GM18858 (cell line): ENCODE data around the gene TRIM67.
"Not testable (repeated sequence)": the region's sequence is repeated elsewhere in the genome, so short reads cannot be mapped to it uniquely, and the experiment has no call there.

Experiments
- ATAC-seq: cut with Tn5 transposase; IDR thresholded peaks from one replicate; pipeline ENCODE4 v1.9.1; 2021; ENCODE audit not compliant: unreplicated experiment

The TRIM67 gene

DNA sequence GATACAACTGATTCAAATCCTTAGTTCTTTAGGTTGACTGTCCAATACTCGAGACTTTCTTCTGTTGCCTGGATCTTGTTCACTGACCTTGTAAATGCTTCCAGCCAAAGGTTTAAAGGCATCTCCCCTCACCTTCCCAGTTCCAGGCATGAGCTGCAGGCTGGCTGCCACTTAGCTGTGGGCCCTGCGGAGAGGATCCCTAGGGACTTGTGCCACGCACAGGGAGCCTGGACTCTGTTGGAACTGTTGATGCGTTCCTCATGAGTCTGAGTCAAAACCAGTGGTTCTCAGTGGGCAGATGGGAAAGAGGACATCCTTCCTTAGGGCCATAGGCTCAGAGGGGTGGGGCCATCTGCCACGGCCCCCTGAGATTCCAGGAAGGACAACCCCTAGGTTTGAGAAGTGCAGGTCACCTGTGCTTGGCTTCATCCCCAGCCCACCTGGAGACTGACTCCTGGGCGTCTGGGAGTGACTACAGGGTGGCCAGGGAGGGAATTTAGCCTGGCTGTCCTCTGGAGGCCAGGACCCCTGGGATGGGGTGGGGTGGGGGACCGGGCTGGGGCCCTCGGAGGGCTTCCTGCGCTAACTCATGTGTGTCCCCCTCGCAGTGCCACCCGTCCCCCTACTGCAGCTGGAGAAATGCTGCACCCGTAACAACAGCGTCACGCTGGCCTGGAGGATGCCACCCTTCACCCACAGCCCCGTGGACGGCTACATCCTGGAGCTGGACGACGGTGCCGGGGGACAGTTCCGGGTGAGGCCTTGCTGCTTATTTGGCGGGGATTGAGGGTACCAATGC lies 41.6 kb downstream of the TRIM67 start:
- ATAC-seq = no peak

DNA sequence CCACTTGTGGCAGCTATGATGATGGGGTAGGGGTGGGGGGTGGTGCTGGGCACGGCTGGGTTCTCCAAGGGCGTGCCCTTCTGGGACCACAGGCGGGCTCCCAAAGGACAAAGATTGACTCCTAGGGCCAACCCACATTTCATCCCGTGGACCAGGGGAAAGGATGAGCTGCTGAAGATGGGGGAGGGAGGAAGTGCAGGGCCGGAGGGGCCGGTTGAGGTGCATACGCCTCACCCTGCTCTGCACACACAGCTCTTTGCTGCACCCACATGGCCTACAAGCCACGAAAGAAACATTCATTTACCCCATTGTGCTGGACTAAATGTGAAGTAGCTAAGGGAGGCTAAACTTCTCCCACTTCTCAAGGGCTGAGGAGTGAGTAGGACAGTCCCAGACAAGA lies 45.0 kb downstream of the TRIM67 start:
- no peak for ATAC-seq

DNA sequence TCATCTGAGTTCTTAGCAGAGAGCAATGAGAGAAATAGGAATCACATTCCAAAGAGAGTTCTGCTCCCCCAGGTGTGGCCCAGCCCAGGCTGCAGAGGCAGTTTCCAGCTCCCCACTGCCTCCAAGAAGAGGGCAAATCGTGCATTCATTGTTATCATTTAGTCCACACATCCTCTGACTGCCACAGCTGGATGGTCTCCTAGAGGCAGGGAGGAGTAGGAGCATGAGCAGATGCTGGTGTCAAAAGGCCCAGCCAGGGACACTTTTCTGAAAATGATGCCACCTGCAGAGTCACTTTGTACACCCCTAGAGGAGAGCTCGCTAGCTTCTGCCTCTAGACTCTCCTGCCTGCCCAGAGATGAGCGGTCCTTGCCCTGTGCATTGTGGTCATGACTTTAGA lies 45.6 kb downstream of the TRIM67 start:
- ATAC-seq = no peak

DNA sequence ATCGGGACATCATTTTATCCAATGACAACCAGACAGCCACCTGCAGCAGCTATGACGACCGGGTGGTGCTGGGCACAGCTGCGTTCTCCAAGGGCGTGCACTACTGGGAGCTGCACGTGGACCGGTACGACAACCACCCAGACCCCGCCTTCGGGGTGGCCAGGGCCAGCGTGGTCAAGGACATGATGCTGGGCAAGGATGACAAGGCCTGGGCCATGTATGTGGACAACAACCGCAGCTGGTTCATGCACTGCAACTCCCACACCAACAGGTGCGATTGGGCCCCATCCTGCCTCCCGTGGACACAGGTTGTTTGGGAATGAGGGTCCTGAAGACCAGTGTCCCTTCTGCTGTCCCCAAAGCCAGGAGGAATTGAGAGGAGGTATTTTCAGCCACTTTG lies 47.1 kb downstream of the TRIM67 start:
- no peak for ATAC-seq

DNA sequence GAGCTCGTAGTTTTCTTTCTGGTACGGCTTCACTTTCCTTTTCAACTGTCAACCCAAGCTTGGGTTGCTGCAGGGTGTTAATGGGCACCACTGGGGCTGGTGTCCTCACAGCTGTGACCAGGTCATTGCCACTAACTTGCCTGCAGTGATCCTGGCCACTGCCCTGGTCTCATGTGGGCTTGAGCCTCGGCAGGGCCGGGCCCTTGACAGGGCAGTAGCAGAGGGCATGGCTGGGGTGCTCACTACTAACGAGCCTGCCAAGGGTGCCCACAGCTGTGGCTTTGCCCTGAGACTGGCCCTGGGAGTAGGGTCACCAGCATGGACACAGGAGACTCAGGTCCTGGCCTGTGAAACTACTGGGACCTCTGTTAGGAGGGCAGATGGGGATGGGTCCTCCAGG lies 47.7 kb downstream of the TRIM67 start:
- ATAC-seq = no peak

DNA sequence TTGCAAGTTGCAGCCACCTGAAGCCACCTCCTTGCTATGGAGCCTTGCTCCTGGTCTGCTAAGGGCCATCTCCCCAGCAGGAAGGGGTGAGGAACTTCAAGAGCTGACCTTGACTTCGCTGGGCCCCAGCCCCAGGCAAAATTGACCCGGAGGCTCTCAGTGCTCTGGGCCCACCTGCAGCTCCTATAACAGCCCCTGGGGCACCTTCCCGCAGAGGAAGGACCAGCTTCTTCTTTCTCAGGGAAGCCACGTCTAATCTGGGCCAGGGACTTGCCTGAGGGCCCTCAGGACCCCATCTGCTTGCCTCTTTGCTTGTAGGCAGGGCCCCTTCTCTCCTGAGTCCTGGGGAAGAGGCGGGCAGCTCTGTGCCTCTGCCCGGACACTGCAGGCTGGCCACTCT lies 48.3 kb downstream of the TRIM67 start:
- no peak for ATAC-seq

DNA sequence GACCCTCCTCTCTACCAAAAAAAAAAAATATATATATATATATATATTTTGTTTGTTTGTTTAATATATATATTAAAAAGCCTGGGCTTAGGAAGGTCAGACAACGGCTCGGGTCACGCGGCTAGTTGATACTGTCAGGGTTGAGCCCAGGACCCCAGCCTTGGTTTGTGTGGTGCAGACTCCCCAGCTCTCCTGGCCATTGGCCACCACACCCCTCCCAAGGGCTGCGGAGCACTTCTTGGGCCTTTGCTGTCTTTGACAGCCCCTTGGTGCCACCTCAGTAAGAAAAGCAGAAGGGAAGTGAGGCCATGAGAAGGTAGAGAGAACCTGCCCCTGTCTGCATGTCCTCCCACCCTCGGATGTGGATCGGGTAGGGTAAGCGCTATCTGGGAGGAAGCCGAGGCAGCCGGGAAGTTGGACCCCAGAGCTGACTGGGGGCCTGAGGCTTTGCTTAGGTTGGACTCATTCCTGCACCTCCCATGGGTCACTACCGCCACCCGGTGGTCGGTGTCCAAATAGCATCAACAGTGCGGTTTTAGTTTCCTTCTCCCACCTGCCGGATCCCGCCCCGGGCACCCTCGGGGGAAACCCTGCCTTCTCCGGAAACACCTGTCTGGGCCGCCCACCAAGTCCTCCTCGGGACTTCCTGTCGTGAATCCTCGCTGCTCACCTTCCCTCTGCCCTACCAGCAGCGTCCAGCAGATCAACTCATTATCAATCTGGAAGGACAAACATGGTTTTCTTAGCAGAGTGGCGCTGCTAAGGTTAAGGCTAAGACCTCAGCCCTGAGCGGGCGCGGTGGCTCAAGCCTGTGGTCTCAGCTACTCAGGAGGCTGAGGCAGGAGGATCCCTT lies 49.4 kb downstream of the TRIM67 start:
- ATAC-seq = peak; percentile 86

DNA sequence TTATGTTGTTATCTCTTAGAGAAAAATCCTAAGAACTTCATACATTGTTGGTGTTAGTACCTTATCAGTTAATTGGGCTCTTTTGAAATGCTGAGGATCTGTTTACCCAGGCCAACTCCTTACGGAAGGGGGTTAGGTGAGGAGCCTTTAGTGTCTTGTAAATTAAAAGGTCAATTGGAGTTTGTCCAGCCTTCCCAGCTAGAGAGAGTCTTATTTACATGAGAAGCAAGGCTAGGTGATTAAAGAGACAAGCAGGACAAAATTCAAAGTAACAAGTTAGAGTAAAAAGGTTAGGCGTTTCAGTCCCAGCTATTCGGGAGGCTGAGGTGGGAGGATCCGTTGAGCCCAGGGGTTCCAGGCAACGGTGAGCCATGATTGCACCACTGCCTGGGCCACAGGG lies 50.4 kb downstream of the TRIM67 start:
- ATAC-seq = not testable (repeated sequence)

DNA sequence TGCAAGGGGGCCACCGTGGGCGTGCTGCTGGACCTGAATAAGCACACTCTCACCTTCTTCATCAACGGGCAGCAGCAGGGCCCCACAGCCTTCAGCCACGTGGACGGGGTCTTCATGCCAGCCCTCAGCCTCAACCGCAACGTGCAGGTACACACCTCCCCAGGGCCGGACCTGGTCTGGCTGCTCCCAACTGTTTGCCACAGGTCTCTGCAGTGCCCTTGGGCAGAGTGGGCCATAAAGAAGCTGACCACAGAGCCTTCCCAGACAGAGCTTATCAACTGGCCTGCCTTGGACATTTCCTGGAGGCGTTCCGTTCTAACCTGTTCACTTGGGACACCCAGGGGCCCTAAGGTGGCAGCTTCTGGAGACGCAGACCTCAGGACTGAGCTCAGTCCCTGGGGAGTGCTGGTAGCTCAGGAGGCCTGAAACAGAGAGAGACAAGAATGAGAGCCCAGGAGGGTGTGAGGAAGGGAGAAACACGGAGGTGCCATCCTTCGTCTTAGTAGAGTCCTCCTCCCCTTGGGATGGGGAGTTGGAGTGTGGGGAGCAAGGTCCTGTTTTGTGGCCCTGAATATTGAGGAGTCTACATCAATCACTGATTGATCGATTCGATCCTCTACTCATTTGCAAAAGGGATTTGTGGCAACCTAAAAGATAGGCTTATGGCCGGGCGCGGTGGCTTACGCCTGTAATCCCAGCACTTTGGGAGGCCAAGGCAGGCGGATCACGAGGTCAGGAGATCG lies 52.1 kb downstream of the TRIM67 start:
- ATAC-seq = no peak

DNA sequence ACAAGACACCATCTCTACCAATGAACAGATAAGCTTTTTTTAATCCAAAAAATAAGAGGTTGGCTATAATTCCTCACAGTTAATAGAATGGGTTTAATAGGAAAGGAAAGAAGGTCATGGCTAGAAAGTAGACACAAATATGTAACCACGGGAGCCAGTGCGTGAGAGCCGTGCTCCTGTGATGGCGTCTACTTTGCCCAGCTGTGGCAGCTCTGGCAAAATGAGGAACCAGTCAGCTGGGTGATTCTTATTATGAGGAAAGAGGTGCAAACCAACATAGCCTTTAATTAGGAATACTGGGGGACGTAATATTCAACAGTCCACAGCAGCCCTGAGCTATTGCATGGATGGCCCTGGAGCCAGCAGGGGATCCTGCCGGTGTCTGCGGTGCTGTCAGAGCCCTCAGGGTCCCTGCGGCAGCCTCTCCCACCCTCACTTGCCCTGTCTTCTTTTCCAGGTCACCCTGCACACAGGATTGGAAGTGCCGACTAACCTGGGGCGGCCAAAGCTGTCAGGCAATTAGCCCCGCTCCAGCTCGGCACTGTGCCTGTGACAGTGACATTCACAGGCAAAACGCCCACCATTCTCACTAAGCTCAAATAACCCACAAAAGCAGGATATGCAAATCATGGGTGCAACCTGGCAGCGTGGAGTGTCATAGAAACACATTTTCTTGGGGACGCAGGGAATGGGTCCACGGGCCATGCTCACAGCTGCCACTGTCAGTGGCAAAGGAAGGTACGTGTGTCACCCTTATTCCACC lies 53.2 kb downstream of the TRIM67 start:
- ATAC-seq = no peak

DNA sequence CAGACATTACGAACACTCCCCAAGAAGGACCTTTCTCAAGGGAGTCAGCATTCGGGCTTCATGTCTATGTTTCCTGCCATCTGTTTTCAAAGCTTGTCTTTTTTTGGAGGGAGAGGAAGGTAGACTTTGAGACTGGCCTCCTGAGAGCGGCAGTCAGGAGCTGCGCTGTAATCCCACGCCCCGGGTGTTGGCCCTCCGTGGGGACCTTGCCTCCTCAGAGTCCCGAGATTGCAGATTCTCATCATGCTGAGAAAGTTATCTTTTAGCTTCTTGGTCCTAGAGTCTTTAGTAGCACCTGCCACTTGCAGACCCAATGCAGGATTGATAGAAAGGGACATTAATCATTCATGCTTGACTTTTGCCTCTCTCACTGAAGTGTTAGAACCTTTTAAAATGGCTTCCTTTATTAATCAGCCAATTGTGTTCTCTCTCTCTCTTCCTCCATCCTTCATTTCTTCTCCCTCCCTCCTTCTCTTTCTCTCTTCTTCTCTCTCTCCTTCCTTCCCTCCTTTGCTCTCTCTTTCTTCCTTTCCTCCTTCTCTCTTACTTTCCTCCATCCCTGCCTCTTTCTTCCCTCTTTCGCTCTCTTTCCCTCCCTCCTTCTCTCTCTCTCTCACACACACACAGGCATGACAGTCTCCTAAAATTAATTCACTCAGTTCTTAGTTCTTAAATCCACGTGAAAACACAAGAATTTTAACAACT lies 54.0 kb downstream of the TRIM67 start:
- ATAC-seq = no peak

DNA sequence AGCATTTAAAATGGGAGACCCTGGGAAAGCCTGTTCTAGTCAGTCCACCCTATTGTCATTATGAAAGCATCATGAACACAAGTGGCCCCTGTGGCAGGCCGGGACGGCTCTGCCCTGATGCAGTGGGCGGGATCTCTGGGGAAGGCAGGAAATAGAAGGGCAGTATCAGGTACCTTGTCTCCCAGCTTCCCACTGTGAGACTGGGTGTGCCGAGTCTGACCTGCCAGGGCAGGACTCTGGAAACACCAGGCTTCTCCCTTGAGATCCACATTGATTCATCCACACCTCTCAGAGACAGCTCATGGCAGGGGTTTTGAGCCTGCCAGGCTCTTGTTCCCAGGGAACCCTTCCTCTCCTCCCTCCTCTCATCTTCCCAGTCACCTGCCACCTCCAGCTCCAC lies 54.6 kb downstream of the TRIM67 start:
- no peak for ATAC-seq

DNA sequence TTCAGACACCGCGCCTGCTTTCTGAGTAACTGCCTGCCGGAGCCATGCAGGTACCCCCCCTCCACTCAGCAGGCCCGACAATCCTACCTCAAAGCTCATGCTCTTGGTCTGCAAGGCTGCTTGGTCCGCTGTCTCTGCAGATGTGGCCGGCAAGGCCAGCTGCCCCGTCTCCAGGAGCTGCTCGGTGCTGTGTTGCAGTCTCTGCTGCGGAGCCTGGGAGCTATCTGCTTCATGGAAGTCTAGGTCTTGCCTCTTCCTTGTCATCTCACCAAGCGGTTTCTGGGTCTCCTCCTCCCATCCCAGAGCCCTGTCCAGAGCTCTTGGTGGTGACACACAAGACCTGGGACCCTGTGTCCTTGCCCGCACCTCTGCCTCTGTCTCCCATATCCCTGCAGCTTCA lies 55.2 kb downstream of the TRIM67 start:
- no peak for ATAC-seq

DNA sequence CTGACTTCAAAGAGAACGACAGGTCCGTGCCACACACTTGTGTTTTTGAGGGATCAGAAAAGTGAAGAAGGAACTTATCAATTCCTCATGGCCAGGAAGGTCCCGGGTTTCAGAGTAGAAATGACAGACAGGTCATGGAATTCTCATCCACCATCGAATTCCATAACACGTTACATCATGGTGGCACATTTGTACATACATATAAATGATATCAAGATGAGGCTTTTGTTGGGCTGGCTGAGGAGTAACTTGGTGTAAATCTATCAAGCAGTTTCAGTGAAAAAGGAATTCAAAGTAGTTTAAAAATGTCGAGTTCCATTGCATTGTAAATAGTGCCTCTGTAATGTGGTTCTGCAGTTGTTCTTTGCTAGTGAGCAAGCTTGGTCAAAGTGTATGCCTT lies 56.2 kb downstream of the TRIM67 start:
- no peak for ATAC-seq

DNA sequence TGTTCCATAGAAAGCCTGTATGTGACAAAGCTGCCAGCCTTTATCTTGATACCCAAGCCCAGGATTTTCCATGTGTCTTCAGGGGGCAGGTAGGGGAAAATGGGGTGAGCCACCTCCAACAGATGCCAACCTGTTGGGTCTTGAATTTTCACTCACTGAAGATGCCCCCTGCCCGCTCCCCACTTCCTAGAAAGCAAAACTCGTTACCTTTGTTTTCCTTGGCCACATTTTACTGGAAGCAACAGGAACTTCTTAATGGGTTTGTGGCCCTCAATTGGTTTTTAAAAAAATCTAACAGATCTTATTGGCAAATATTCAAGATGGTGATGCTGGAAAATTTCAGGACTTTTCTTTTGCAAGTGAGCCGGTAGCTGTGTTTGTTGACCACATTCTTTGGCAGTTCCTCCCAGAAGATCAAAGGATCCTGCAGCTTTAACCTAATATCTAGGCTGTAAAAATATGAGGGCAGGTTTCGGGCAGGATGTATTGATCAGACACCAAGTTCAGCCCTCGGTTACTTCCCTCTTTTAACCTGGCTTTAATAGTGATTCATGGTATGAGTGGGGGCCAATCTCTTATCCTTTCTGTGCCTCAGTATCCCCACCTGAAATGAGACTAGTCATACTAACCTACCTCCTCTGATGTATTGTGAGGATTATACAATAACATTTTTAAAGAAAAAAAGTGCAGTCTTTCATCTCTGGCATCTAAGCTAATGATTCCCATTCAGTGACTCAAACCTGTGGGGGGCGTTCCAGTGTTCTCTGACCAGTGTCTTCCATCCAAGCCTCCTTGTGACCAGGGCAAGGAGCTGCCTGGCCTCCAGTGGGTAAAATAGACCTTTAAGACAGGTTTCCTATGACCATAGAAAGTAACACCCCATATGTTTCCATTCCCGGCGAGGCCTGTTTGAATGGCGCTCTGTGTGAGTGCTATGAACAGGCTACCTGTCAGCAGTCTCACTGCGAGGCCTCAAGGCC lies 57.9 kb downstream of the TRIM67 start:
- no peak for ATAC-seq

DNA sequence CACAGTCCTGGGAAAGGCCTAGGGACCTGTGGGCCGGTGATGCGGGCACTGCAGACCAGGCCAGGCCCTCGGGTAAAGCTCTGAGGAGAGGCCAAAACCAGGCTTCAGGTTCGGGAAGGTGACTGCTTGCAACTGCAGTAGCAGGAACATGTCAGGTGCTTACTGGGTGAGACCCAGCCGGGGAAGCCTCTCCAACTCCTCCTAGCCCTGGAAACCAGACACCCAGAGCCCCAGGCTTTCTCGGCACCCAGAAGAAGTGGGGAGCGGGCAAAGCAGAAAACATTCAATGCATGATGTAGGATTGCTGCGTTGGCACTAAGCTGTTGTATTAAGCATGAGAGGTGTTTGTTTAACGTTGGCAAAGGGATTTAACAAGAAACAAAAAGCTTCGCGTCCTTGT lies 58.9 kb downstream of the TRIM67 start:
- no peak for ATAC-seq

DNA sequence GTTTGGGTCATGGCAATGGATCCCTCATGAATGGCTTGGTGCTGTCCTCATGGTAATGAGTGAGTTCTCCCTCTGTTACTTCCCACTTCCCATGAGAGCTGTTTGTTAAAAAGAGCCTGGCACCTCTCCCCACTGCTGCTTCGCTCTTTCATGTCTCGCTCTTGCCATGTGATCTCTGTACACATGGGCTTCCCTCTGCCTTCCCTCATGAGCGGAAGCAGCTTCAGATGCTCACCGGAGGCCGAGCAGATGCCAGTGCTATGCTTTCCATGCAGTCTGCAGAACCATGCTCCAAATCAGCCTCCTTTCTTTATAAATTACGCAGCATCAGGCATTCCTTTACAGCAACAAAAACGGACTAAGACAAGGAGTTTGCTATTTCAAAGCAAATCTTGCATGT lies 64.3 kb downstream of the TRIM67 start:
- no peak for ATAC-seq

DNA sequence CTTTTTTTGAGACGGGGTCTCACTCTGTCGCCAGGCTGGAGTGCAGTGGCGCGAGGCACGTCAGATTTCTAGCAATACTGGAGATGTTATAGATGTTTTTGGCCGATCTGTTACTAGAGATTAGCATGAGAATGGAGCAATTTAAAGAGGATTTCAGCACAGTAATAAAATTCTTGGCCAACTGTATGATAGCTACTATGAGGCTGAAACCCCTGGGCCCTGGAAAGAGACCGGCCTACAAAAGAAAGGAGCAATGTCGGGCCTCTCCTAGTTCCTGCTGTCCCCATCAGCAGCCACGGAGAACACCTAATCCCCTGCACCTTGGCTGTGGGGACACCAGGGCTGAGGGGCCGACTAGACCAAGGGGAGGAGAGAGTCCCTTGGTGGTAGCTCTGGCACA lies 69.7 kb downstream of the TRIM67 start:
- no peak for ATAC-seq
